GM12878 (cell line): ENCODE measurements around the gene PIGBOS1. TPM values are rescaled to one million over a fixed set of nuclear protein-coding genes. Genes with fewer than 3 reads are reported as not detected.

Experiments
- ATAC-seq: fragments of 200-7000 bp; cut with Tn5 transposase; 3 replicates; pipeline ENCODE4 v1.9.1; 2020; ENCODE audit warnings: mild to moderate bottlenecking, moderate library complexity
- BruUV-seq: library from RNA; stranded (reverse); fragments of 400-500 nt; replicated peaks from 2 replicates; lab custom pipeline; 2021; lab: Mats Ljungman, UMichigan
- CTCF ChIA-PET: fragments of 300-600 bp; sonication (Branson Sonifier 250); formaldehyde crosslinking; extraction: SDS; loops from one replicate; lab custom pipeline; 2021; ENCODE audit warnings: inconsistent platforms; lab: Yijun Ruan, JAX
- POLR2A ChIA-PET: fragments of 350-600 bp; formaldehyde crosslinking; extraction: SDS; loops from one replicate; lab custom pipeline; 2021; ENCODE audit warnings: inconsistent platforms; lab: Charles Lee
- RAD21 ChIA-PET: fragments of 300-600 bp; sonication (Branson Sonifier 250); formaldehyde crosslinking; loops from one replicate; lab custom pipeline; 2023; ENCODE audit warnings: antibody characterized with exemption; ENCODE audit not compliant: unreplicated experiment; lab: Charles Lee
- SMC1A ChIA-PET: fragments of 300-600 bp; sonication (Branson Sonifier 250); formaldehyde crosslinking; loops from one replicate; lab custom pipeline; 2023; ENCODE audit not compliant: unreplicated experiment, uncharacterized antibody; lab: Charles Lee
- DNase-seq: peaks from one replicate; pipeline ENCODE4 v3.0.0-alpha.2; 2011; ENCODE audit warnings: low read depth, low spot score
- FAIRE-seq: peaks from 3 replicates; lab custom pipeline; 2011; peaks lifted over from hg19 to GRCh38; lab: Jason Lieb, UNC
- H2AFZ ChIP-seq: 2 replicates; pipeline ENCODE4 v1.6.0; 2011; ENCODE audit warnings: low read depth, low read length, control low read depth; ENCODE audit not compliant: control insufficient read depth
- H3K27ac ChIP-seq: 2 replicates; pipeline ENCODE4 v1.5.1; 2011; ENCODE audit warnings: control low read depth; ENCODE audit not compliant: control insufficient read depth, insufficient read depth
- H3K27me3 ChIP-seq, 2 experiments: replicated peaks in 1 of 2; 2 replicates each; pipeline versions ENCODE4 v1.6.0 to v1.6.1; 2011; ENCODE audit warnings: low read length in 1 of 2; ENCODE audit not compliant: control insufficient read depth in 2 of 2, insufficient read depth in 2 of 2
- H3K36me3 ChIP-seq, 2 experiments: 2 replicates each; pipeline ENCODE4 v1.5.1; 2011; ENCODE audit warnings: low read length in 1 of 2; ENCODE audit not compliant: control insufficient read depth in 2 of 2, insufficient read depth in 2 of 2
- H3K4me1 ChIP-seq: 2 replicates; pipeline ENCODE4 v1.6.1; 2011; ENCODE audit warnings: mild to moderate bottlenecking, low read length, moderate library complexity, mixed read lengths; ENCODE audit not compliant: control insufficient read depth, insufficient read depth
- H3K4me2 ChIP-seq: 2 replicates; pipeline ENCODE4 v1.6.0; 2011; ENCODE audit warnings: control low read depth; ENCODE audit not compliant: control insufficient read depth, insufficient read depth
- H3K4me3 ChIP-seq: fragments of 200-600 bp; sonication (generic); 2 replicates; pipeline ENCODE4 v1.5.1; 2016
- H3K79me2 ChIP-seq: 2 replicates; pipeline ENCODE4 v1.6.0; 2011; ENCODE audit warnings: low read length; ENCODE audit not compliant: control insufficient read depth, insufficient read depth
- H3K9ac ChIP-seq: 2 replicates; pipeline ENCODE4 v1.8.0; 2011; ENCODE audit warnings: low read length, control low read depth, mixed read lengths; ENCODE audit not compliant: control insufficient read depth, insufficient read depth
- H3K9me3 ChIP-seq: replicated peaks from 3 replicates; pipeline ENCODE4 v1.5.1; 2011; ENCODE audit warnings: mild to moderate bottlenecking, low read length; ENCODE audit not compliant: control insufficient read depth, insufficient read depth
- H4K20me1 ChIP-seq: 2 replicates; pipeline ENCODE4 v1.6.0; 2011; ENCODE audit not compliant: control insufficient read depth, insufficient read depth
- EZH2 ChIP-seq: IDR thresholded peaks from 2 replicates; pipeline ENCODE4 v1.6.1; 2012; ENCODE audit warnings: low read depth, mild to moderate bottlenecking, control low read depth, inconsistent platforms, low read length, borderline replicate concordance; ENCODE audit not compliant: control insufficient read depth
- IRF4 ChIP-seq: IDR thresholded peaks from 2 replicates; pipeline ENCODE4 v1.6.1; 2011; ENCODE audit warnings: low read depth, low read length
- MLLT1 ChIP-seq: fragments of 450-650 bp; IDR thresholded peaks from 2 replicates; pipeline ENCODE4 v1.6.1; 2016; ENCODE audit warnings: mild to moderate bottlenecking
- RBBP5 ChIP-seq: fragments of 200-600 bp; sonication (generic); conservative IDR thresholded peaks from 2 replicates; pipeline ENCODE4 v1.6.1; 2016
- TCF3 ChIP-seq: IDR thresholded peaks from 2 replicates; pipeline ENCODE4 v1.6.1; 2012; ENCODE audit warnings: low read depth, mild to moderate bottlenecking, low read length, borderline replicate concordance; ENCODE audit not compliant: insufficient read depth
- ZBTB11 ChIP-seq: fragments of 450-650 bp; formaldehyde crosslinking; IDR thresholded peaks from 2 replicates; pipeline ENCODE4 v1.5.0; 2022; ENCODE audit warnings: mild to moderate bottlenecking, missing genetic modification characterization
- WGBS: methylation state at CpG from one replicate; pipeline ENCODE4 v1.1.6; 2016; ENCODE audit warnings: low lambda C conversion rate; ENCODE audit not compliant: insufficient replicate concordance, insufficient coverage; ENCODE audit errors: missing lambda C conversion rate; 5-methylcytosine and 5-hydroxymethylcytosine counted together
- in situ Hi-C: fragments of 300-500 bp; cut with MboI; formaldehyde crosslinking; loops from 9 replicates; pipeline ENCODE4 v1.14.3; 2018; ENCODE audit warnings: mixed read lengths
- intact Hi-C: fragments of 100-400 bp; cut with micrococcal nuclease; formaldehyde crosslinking; loops from one replicate; pipeline ENCODE4 v1.14.2; 2022; ENCODE audit not compliant: unreplicated experiment
- polyA plus RNA-seq, 11 experiments: library from polyadenylated mRNA; depleted of rRNA in 4 of 11; unstranded in 6 of 11; stranded (reverse) in 5 of 11; fragments of >200 nt; fragmentation: Nextera tagmentation in 4 of 11; fragmentation: Illumina TruSeq in 1 of 11; extraction: Ambion mirVana in 4 of 11; extraction: Trizol in 1 of 11; gene quantifications; 1 replicate in 1 of 11; 2 replicates in 10 of 11; pipeline versions ENCODE4 v1.2.1 to v1.2.3, GENCODE V29; 2011 to 2016; ENCODE audit warnings: inconsistent platforms in 2 of 11, missing spikeins in 2 of 11, low read depth in 1 of 11
- total RNA-seq, 4 experiments: library from RNA; depleted of rRNA in 3 of 4; stranded (reverse); fragments of >200 nt in 3 of 4; fragmentation: Illumina TruSeq in 1 of 4; extraction: Trizol in 1 of 4; gene quantifications; 2 replicates each; pipeline versions ENCODE4 v1.2.1 to v1.2.3, GENCODE V29; 2013 to 2021

The PIGBOS1 gene
- total and polyA plus RNA-seq, 10 of the 15 experiments (the other 5 are each of a cell fraction or from before 2014, with no cell fraction given) = 7.1 to 24.7 (median 10.2) TPM

GRCh38 chr15:55288006-55288717, 30.8 kb downstream of the PIGBOS1 start:
- DNase-seq (no peak), ATAC-seq (no peak), FAIRE-seq (no peak)
- H2AFZ ChIP-seq = no peak overlapping the region
- H4K20me1 ChIP-seq = no peaks in the 10 kb centered on the region
- ChIA-PET RAD21 (interaction anchor here (0.9 to 3.2 kb wide), 5 partner anchors 10 to 91 kb away, joined by 3 to 26 read pairs (median 10); partner anchors contain the start of gene RSL24D1), CTCF (interaction anchor here (0.6 to 3.0 kb wide), 10 partner anchors 9 to 1162 kb away, joined by 3 to 34 read pairs (median 4); no protein-coding TSS in a partner anchor), POLR2A (interaction anchor here (1.1 to 1.5 kb wide), 2 partner anchors 11 to 17 kb away, joined by 3 to 9 read pairs; no protein-coding TSS in a partner anchor), SMC1A (interaction anchor here (0.6 to 2.4 kb wide), 18 partner anchors 10 to 1007 kb away, joined by 3 to 13 read pairs (median 4); partner anchors contain the start of genes PIGB and PIGBOS1)
- 81% methylated on average over 8 of the region's 8 CpGs for WGBS
- H3K27ac ChIP-seq = no peak overlapping the region
- TF ChIP-seq IRF4 (no peak), ZBTB11 (no peak), EZH2 (no peak), MLLT1 (peak; percentile 73), RBBP5 (no peak), TCF3 (no peak)
- no peaks in the 10 kb centered on the region for H3K27me3 ChIP-seq
- H3K4me3 ChIP-seq = peak overlapping the region; percentile 89; the same call in 1 of the 2 replicates
- no peaks in the 10 kb centered on the region for H3K36me3 ChIP-seq
- BruUV-seq = TSS peak; percentile 49
- H3K9me3 ChIP-seq = no peaks in the 10 kb centered on the region
- H3K79me2 ChIP-seq = peaks cover 16% of the 10 kb centered on the region
- H3K4me2 ChIP-seq = no peak overlapping the region
- intact Hi-C loops = loop anchor here (2.0 to 10.0 kb wide), 3 partner anchors 33 to 773 kb away; no protein-coding TSS in a partner anchor
- peaks cover 1% of the 10 kb centered on the region; the same call in 1 of the 2 replicates for H3K4me1 ChIP-seq
- H3K9ac ChIP-seq = no peak overlapping the region
- in situ Hi-C loops = no loop called here
